GDM1 (cell line): Measurements from ENCODE around the gene MMP24.
"Not testable (repeated sequence)": the region's sequence is repeated elsewhere in the genome, so short reads cannot be mapped to it uniquely, and the experiment has no call there.

Source experiments
- DNase-seq: peaks from one replicate; lab custom pipeline; 2025; lab: John Stamatoyannopoulos, UW

MMP24 gene

DNA sequence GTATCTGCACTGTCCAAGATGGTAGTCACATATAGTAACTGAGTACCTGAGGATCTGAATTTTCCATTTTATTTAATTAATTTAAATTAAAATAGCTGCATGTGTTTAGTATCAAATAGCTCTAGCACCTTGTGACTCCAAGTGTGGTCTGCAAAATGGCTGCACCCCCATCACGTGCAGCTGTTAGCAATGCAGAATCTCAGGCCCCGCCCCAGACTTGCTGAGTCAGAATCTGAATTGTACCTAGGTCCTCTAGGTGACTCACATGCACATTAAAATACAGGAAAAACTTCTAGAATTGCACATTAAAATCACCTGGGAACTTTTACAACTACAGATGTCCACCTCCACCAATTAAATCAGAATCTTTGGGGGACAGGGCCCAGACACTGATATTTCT, 84.9 kb downstream of the MMP24 start:
- no peak for DNase-seq

DNA sequence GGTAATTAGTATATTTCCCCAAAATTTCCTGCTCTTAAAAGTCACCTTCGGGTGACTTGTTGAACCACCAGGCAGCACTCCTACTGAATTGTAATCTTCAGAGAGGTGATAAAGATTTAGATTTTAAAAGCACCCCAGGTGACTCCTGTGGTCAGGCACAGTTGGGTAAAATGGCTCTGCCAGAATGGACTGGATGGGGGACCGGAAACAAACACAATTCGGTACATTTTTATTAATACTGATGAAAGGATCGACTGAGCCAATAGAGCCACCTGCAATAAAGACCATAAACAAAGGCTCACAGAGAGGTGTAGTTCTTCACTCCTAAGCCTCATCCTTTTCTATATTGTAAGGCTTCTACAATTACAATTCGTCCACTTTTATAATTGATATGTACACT, 85.3 kb downstream of the MMP24 start:
- DNase-seq, result no peak

DNA sequence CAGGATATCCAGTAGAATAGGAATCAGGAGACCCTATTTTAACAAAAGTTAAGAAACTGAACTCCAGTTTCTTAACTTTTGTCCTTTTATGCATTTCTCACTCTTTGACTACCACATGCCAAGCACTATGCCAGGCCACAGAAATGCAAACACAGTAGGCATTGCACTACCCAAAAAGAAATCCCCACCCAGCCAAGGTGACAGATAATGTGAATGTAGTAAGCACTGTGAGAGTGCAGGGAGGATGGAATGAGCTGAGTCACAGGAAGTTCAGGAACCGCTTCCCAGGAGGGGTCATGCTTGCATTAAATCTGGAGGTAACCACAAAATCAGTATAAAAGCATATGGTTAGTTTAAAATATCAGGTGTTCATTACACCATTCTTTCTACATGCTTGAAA, 85.8 kb downstream of the MMP24 start:
- DNase-seq, result no peak

DNA sequence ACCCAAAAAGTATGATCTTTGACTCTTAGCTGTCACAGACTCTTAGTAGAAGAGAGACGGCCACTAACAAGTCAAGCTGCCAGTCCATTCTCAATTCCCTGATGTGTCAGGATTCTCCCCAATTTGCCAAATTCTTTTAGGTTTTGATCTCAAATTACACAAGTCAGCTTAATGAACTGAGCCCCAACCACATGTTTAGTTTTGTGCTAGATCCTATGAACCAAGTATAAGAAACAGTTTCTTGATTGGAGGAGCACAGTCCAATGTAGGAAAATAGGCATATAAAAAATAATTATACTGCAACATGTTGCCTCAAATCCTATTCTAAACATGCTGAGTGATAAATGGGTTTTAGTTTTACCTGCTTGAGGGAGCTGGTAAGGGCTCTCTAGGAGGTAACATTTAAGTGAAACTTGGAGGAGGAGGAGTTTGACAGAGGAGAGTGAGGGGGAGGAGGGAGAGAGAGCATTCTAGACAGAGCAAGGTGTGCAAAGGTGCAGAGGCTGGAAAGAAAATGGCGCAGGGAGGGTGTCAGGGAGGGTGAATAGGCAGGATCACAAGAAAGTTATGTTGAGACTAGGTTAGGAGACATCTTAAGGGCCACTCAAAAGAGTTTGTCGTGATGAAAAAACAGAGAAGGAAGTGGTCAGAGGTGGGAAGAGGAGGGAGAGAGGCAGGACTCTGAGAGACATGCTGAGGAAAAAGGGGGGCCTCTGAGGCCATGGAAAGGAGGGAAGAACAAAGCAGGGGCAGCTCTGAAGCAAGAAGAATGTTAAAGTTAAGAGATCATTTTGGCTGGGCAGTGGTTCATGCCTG, 88.5 kb downstream of the MMP24 start:
- peak; percentile 34 for DNase-seq

DNA sequence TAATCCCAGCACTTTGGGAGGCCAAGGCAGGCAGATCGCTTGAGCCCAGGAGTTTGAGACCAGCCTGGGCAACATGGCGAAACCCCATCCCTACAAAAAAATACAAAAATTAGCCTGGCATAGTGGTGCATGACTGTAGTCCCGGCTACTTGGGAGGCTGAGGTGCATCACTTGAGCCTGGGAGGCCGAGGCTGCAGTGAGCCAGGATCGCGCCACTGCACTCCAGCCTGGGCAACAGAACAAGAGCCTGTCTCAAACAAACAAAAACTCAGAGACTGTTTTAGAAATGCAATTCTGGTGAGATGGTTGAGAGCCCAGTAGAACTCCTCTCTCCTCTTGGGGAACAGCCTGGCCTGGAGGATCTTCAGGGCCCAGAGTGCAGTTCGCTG, 89.1 kb downstream of the MMP24 start:
- DNase-seq, result not testable (repeated sequence)

DNA sequence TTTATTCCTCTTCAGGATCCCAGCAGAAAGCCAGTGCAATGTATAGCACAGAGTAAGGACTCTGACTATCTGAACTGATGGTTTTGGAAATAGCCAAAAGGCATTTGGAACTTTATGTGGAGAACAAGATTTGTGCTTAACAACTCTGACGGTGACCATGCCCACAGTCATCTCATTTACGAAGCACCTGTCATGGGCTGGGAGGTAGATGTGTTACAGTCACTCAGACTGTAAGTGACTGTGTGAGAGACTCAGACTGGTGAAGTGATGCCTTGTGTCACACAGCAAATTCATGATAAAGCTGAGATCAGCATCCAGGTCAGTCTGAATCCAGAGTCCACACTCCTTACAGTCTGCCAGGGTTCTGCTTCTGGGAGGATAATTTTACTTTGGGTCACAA, 89.6 kb downstream of the MMP24 start:
- DNase-seq, result no peak

DNA sequence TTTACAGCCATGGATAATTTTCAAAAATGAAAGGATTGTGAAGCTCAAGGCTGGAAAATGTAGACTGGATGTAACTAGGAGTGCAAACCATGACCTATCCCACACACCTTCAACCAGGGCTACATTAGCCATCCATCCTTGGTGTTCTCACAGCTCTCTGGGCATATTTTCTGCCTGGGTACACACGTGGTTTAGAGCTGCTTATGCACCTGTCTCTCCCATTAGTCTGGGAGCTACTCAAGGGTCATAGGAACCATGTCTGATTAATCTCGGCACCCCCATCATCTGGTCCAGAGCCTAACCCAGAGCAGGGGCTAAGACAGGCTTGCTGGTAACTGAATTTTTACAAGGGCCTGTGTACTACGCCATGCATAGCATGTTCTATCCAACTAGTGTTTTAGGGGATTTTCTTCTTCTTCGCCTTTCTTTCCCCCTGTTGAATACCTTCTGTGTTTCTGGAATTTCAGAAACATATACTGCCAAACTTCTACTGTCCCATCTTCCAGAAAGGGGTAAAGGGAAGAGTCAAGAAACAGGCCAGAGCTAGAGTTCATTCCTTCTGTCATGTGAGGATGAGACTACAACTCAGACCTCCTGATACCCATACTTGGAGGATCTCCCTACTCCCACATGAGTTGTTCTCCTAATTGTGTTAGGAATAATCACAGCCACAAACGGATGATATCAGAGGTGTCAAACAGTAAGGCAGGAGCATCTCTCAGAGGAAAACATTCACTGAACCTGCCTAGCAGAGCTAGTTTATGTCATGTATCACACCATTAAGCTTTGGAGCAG, 91.1 kb downstream of the MMP24 start:
- DNase-seq, result no peak

DNA sequence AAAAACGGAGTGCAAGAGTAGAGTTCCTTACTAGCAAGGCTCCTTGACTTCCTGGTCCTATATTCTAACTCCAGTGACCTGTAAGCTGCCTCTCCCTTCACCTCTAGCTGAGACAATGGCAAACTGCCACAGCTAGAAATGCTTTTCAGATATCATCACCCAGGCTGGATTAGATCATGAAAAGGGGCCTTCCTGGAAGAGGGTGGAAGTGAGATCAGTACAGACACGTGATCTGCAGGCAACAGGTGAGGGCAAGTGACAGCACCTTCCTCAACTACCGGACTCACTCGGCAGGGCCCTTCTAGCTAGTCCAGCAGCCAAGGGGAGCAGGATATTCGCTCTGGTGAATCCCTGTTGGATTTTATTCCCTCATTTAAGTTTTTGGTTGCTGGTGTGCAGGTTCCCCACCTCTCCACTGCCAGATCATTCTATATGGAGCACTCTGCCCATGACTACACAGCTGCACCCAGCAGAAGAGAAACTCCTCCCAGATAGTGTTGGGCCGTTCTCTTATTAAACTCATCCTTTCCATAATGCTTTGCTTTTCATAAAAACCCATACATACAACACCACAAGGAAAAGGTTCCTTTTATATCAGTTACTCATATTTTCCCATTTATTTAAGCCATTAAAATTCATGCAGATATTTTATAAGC, 92.1 kb downstream of the MMP24 start:
- no peak for DNase-seq

DNA sequence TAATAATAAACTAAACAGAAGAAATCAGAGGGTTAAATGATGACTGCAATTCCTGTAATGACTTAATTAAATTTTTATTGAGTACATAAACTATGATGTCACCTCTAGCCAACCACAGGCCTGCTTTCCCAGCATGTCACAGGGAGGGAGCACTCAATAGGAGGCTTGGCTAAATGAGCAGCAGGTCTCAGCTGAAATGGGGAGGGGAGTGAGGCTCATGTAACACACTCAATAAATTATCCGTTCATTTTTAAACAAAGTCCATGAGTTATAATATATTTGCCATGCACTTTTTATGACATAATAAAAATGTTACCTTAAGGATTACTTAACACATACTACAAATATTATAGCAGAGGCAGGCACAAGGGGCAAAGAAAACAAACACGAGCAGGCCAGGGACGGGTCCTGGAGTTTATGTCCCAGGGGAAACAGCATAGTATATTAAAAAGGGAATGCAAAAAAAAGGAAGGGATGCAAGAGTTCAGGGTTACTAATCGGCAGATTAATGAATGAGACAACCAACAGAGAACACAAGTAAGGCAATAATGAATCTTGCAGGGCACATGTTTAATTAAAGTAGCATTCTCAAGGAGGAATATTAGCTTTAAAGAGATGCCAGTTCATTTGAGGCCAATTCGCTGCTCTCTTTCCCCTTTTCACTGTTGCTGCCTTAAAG, 92.8 kb downstream of the MMP24 start:
- DNase-seq, result no peak

DNA sequence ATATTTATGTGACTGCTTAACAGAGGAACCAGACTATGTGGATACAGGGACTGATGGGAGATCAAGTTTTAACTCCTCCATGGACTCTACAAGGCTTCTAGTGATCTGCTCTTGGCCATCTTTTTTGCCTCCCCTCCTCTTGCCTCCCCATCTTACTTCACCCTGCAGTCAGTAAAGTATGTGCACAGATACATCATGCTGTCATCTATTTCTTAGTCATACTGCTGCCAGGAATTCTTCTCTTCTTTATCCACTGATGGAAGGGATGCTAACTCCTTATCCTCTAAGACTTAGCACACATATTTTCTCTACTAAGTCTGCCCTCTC, 93.3 kb downstream of the MMP24 start:
- DNase-seq, result no peak

DNA sequence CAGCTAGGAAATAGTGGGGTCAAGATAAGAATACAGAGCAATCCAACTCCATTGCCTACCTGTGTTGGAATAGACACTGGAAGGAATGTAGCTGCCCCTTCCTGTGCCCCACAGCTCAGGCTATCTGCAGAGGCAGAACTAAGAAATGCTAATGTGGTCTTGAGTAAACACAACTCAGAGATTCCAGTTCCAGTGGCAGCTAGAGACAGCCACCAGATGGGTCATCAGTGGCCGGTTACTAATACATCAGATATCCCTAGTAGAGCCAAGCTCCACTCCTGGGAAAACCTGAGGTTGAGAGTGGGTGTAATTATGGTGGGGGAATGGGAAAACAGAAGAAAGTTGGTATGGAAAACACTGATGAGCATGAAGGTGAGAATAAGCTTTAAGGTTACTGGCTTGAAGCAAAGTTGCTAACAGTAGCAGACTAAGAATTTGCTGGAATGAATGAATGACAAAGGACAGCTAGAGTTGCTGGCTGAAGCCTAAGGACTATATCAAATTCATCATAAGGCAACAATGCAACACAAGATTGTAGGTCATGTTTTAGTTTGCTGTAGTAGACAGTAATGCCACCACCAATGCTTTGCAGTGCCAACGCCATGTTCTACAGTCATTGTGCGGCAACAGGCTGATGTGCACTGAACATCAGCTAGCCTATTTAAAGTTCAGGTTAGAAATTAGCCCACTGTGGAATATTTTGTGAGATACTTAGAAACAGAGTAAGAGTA, 94.1 kb downstream of the MMP24 start:
- DNase-seq, result no peak

DNA sequence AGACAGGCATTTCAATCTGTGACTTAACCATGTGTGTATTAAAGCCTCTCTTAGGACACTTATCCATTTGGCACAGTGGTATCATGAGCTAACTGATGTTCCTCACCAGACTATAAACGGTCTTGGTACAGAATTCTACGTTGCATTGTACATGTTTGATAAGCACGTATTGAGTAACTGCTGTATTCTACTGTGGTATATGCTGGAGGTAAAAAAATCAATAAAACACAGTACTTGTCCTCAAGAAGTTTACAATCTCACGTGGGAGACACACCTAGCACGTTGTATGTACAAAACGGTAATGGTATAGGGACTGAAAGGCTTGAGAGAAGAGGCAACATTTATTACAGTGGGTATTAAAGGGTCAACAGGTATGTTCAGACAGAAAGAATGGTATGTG, 98.9 kb downstream of the MMP24 start:
- no peak for DNase-seq

DNA sequence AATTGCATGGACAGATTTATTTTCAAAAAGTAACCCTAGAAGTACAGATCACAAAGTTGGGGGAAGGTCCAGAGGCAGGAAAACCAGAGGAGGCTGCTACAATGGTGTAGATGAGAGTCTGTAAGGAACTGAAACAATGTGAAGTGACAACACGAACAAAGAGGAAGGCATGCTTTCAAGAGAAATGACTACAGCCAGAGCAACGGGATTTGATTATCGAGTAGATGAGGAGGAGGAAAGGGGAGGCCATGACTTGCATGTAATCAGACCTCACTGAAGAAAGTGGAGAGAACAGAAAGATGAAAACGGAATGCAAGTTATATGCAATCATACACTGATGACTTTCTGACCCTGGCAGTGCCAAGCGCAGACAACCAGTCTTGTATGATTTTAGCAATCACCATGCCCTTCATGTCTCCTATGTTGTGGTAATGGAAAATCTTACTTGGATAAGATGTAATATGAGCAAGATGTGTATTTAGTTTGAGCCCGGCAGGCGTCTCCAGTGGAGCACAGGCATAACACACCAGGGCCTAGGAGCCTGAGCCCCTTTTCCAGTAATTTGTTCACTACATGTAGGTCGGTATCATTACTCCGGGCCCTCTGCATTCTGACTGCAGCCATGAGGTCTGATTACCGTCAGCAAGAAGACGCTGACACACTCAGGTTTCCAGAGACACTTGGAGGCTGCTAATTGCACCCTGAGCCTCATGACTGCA, 99.7 kb downstream of the MMP24 start:
- no peak for DNase-seq
